ENCODE measurements around the gene RNF214.

Gene RNF214

GRCh38 chr11:117289795-117290194, 57.3 kb downstream of the RNF214 start:
- no peak for DNase-seq

DNA sequence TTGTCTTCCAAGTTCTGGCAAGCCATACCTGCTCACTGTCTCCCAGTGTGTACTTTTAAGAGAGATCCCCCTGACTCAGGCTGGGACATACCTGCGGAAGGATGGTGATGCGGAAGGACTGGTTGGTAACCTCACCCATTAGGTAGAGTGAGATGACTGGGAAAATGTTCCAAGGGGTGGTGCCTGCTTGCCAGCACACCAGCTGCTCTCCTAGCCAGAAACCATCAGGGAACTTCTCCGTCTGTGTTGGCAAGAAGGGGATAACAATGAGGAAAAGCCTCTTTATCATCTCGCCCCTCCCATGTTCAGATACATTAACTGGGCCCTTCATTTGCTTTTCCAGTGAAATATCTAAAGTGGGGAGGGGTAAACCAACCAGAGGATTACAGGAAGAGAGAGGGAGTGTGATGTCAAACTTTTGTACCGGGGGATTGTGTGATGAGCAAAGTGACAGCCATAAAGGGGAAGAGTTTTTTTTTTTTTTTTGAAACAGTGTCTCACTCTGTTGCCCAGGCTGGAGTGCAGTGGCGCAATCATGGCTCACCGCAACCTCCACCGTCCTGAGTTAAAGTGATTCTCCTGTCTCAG, 58.4 kb downstream of the RNF214 start, which contains the start of gene BACE1-AS:
BACE1-AS (plus strand) TSS at position 538 of the 588 bp plus-strand sequence.
- DNase-seq: no peak

DNA sequence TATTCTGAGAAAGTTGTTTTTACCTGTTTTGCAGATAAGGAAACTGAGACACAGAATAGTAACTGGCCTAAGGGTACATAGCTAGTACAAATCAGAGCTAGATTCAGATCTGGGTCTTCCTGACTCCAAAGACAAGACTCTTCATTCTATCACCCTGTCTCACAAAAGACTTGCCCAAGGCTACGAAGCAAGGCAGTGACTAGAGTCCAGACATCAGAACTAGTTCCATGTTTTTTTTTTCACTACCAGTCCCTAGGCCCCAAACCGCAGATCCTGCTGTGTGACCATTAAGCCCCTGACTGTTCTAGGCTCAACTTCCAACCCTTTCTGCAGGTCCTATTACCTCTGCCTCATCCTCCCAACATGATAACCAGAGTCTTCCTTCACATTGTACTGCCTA, 60.1 kb downstream of the RNF214 start:
- DNase-seq: no peak

DNA sequence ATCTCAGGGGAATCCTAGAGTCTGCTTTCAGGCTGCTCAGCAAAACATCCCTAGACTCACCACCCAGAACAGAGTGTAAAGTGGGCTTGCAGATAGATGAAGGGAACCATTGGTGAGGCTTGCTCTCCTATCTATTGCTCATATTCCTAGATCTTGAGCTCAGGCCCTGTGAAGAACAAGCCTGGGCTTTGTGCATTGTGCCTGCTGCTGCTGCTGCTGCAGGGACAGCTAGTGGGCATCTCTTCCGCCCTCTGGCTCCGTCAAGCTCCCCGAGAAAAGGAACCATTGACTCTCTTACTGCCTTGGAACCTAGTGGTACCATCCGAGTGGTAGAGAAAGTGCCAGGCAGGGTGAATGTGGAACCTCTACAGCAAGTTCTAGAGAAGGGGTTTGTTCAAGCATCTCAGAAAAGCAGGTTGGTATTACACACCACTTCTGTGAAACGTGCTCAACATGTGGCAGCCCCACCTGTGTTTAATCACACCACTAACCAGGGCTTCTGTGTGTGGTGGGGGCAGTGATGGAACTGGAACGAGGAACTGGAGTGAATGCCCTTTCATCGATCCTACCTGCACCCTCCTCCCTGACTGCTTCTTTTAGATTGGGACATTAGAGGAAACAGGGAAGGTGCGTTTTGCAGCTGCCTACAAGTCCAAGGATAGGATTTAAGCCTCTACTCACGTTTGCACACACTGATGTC, 63.1 kb downstream of the RNF214 start:
- DNase-seq: no peak

DNA sequence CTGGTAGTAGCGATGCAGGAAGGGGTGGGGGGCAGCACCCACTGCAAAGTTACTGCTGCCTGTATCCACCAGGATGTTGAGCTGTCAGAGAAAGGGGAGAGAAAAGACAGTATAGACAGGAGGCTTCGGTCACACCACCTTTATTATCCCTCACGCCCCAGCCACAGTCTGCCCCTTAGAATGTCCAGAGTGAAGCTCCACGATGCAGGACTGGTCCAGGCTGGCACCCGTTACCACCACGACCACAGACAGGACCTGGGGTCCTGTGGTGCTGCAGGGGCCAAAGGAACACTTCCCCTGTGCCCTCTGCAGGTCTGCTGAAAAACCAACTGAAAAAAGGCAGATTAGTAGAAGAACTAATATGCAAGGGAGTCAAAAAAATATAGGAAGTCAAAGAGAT, 64.4 kb downstream of the RNF214 start:
- no peak for DNase-seq

DNA sequence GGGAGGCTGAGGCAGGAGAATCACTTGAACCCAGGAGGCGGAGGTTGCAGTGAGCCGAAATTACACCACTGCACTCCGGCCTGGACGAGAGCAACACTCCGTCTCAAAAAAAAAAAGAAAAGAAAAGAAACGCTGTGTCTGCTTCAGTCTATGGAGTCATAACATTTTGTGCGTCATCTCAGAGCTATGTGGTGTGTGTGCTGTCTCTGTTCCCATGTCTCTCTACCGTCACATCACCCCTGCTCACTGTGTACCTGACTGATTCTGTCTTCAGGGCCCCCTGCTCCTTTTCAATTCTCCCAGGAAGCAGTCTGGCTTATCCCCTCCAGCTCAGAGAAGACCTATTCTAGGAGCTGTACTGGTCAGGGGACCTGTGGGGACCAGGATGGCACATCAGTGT, 65.7 kb downstream of the RNF214 start:
- no peak for DNase-seq

DNA sequence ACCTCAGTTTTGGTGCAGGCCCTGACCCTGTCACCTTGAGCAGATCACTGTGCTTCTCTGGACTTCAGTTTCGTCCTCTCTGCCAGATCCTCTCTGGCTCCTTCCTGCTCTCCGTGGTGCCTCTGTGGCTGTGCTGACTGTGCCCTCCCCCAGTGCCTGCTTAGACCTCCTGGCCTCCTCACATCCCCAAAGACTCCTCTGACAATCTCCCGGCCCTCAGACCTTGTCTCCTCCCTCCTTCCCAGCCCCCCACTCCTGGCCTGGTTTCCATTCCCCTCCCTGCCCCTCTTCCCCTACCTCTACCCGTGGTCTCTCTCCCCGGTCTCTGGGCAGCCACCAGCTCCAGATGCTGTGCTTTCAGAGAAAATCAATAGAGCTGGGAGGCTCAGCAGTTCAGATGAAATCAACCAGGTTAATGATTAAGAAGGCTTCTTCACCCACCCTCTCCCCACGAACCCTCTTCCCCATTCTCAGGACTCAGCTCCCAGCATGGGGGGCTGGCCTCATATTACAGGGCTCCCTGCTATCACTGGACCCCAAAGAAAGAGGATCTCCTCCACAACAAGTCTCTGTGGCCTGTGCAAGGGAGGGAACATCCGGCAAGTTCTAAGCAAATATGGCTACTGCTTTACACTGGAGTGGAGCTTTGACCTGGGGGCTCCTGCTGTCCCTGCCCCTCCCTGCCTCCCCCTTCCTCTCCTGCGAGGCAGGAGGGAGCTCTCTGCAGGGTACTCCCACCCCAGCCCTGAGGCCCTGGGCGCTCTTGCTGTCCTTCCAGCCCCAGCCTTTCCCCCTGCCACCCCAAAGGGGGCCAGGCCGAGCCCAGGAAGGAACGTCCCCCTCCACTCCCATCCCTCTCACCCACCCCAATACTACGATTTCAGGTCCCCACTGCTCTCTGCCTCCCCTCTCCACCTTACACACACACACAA, 67.1 kb downstream of the RNF214 start:
- DNase-seq: no peak

GRCh38 chr11:117300283-117300663, 67.8 kb downstream of the RNF214 start:
- no peak for DNase-seq

DNA sequence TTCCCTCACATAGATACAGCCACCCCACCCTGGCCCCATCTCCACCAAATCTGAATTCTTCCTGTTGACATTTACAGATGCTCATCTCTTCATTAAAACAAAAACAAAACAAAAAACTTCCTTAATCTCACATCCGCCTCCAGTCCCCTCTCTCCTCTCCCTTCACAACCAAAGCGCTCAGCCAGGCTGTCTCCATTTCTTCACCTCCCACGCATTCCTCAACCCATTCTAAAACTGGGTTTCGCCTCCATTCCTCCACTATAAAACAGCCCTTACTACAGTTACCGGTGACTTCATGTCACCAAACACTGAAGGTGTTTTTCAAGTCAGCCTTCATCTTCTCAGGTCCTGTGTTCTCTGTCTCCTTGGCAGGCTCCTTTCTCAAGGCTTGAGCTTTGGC, 68.3 kb downstream of the RNF214 start:
- no peak for DNase-seq

DNA sequence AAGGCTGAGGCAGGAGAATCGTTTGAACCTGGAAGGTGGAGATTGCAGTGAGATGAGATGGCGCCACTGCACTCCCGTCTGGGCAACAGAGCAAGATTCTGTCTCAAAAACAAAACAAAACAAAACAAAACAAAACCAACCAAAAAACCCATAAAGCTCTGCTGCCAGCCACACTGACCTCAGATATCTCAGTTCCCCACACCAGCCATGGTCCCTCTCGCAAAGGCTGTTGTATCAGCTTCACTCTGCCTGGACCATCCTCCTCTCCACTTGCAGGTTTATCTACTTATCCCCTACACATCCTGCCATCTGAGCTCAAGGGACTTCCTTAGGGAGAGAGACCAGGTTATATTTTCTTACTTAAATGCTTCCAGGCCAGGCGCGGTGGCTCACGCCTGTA, 69.8 kb downstream of the RNF214 start:
- no peak for DNase-seq

DNA sequence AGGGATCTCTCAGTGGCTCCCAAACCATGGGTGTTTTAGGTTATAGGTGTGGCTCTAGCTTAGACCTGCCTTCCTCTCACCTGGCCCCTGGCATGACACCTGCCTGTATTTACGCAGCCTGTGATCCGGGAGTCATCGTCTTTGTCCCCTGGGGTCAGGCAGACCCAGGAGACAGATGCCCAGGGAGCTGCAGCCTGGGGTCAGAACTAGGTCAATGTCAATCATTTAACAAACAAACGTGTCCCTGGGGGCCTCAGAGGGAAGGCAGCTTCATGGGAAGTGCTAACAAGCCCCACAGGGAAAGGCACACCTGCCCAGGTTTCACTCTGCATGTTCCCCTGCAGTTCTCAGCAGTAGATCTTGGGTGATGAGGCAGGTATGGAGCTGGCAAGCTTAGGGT, 70.6 kb downstream of the RNF214 start:
- DNase-seq: no peak

- DNase-seq: no peak
These were observed 71.3 kb downstream of the RNF214 start for GRCh38 chr11:117303646-117304315.

GRCh38 chr11:117305145-117305544, 72.7 kb downstream of the RNF214 start:
- DNase-seq: no peak

GRCh38 chr11:117309310-117309709, 76.8 kb downstream of the RNF214 start:
- no peak for DNase-seq

DNA sequence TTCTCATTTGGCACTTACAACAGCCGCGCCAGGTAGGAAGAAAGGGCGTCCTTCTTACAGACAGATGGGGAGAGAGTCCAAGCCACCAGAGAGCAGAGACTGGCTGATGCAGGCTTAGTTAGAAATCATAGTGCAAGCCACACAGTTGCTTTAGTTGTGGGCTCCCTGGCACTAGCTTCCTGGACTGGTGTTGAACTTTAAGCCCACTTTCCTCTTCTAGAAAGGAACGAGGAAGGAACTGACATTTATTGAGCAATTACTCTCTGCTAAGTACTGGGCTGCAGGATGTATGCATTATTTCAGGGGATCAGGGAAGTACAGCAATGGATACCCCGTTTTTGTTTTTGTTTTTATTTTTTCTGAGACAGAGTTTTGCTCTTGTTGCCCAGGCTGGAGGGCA, 80.6 kb downstream of the RNF214 start:
- DNase-seq: no peak

- DNase-seq: no peak
These were observed 81.6 kb downstream of the RNF214 start for GRCh38 chr11:117313828-117314768.

- no peak for DNase-seq
These were observed 82.4 kb downstream of the RNF214 start for GRCh38 chr11:117314840-117315239.

GRCh38 chr11:117315285-117316196, 83.1 kb downstream of the RNF214 start:
- DNase-seq: peak; percentile 11

GRCh38 chr11:117316197-117316961, 83.9 kb downstream of the RNF214 start, which contains the start of gene BACE1:
Gene BACE1, minus strand, starts transcription at chr11:117316256. Its CDS starts 461 bp downstream, at chr11:117315795.
- peak; percentile 26 for DNase-seq

DNA sequence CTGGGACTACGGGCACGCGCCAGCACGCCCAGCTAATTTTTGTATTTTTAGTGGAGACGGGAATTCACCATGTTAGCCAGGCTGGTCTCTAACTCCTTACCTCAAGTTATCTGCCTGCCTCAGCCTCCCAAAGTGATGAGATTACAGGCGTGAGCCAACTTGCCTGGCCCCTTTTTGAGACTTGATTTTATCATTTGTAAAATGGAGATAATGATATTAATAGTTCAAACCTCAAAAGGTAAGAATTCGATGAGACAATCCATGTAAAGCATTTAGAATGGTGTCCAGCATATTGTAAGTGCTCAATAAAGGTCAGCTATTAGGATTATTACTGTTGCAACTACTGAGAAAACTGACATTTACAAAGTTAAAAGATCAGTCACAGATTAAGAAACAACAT, 86.3 kb downstream of the RNF214 start:
- no peak for DNase-seq

Measured in stimulated activated CD4-positive, alpha-beta T cell treated with anti-CD3 and anti-CD28 coated beads, Interleukin-4, amount 100 ng/mL, for 1 hour (primary cell).